ENCODE data around the gene NCDN. TPM values are rescaled to one million over a fixed set of nuclear protein-coding genes. Genes with fewer than 3 reads are reported as not detected.

NCDN gene, protein sequence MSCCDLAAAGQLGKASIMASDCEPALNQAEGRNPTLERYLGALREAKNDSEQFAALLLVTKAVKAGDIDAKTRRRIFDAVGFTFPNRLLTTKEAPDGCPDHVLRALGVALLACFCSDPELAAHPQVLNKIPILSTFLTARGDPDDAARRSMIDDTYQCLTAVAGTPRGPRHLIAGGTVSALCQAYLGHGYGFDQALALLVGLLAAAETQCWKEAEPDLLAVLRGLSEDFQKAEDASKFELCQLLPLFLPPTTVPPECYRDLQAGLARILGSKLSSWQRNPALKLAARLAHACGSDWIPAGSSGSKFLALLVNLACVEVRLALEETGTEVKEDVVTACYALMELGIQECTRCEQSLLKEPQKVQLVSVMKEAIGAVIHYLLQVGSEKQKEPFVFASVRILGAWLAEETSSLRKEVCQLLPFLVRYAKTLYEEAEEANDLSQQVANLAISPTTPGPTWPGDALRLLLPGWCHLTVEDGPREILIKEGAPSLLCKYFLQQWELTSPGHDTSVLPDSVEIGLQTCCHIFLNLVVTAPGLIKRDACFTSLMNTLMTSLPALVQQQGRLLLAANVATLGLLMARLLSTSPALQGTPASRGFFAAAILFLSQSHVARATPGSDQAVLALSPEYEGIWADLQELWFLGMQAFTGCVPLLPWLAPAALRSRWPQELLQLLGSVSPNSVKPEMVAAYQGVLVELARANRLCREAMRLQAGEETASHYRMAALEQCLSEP
- 10 to 100 TPM; 37.4 to 57.6 (median 50.3) TPM for total RNA-seq

GRCh38 chr1:35557611-35558373 is at the start of gene NCDN:
NCDN (plus strand) TSS chr1:35557799; CDS start chr1:35558191, 392 bp downstream.
- peak within 1 kb of the TSS; percentile 68 to 93 (median 86) for H3K4me3 ChIP-seq
- in situ Hi-C loops (cut with MboI; ENCODE audit: low pct_unique_long_range_greater_than_20kb in 2 of 9, low sequenced_read_pairs in 9 of 9, unreplicated experiment in 9 of 9) = loop anchor here in 2 of 9 experiments (25.0 kb wide), 1 partner anchor 155 kb away; the partner anchor contains the start of gene C1orf216 (in 2 of the 2)
- H3K27ac ChIP-seq = peak within 1 kb of the TSS; percentile 98 to 99
- H3K4me1 ChIP-seq (replicated peaks in 1 of 2) = peaks cover 27 to 30% of the 10 kb centered on the region in 2 donors
- WGBS, 10 experiments = 0 to 2% (median 1%) methylated on average over 5 to 41 of the region's 58 CpGs; no CpG with 5 or more reads in 4 of the 10 experiments
- ATAC-seq (replicated peaks in 6 of 8) = peak; percentile 82 to 91 (median 85)

- in situ Hi-C loops (cut with MboI; ENCODE audit: low pct_unique_long_range_greater_than_20kb in 2 of 9, low sequenced_read_pairs in 9 of 9, unreplicated experiment in 9 of 9) = no loop called here
- ATAC-seq (replicated peaks in 6 of 8) = no peak
- Histone ChIP-seq H3K27ac (no peak overlapping the region), H3K4me3 (no peak overlapping the region), H3K4me1 (replicated peaks in 1 of 2) (no peaks in the 10 kb centered on the region)
These were observed 49.7 kb upstream of the NCDN start for GRCh38 chr1:35507947-35508346.

DNA sequence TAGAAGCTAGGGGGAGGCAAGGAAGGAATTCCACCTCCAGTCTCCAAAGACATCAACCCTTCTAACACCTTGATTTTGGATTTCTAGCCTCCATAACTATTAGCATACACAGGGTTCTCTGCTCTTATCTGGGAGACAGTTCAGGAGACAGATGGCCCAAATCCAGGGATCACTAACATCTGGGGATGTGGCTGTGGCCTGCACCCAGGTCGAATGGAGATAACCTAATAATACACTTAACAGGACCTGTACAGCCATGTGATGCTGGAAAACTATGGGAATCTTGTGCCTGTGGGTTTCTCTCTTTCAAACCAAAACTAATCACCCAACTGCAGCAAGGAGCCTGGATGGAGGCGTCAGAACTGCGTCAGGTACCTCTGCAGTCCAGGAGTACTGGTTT is 48.0 kb upstream of the NCDN start:
- WGBS, 10 experiments = 33 to 100% (median 88%) methylated on average over 1 to 3 of the region's 3 CpGs; no CpG with 5 or more reads in 3 of the 10 experiments
- Histone ChIP-seq H3K27ac (no peak overlapping the region), H3K4me3 (no peak overlapping the region), H3K4me1 (replicated peaks in 1 of 2) (no peaks in the 10 kb centered on the region)
- in situ Hi-C loops (cut with MboI; ENCODE audit: low pct_unique_long_range_greater_than_20kb in 2 of 9, low sequenced_read_pairs in 9 of 9, unreplicated experiment in 9 of 9) = no loop called here
- no peak for ATAC-seq (replicated peaks in 6 of 8)

- WGBS, 10 experiments = 78 to 100% (median 96%) methylated on average over 1 to 2 of the region's 2 CpGs
- H3K4me1 ChIP-seq (replicated peaks in 1 of 2) = no peaks in the 10 kb centered on the region
- no peak overlapping the region for H3K27ac ChIP-seq
- ATAC-seq (replicated peaks in 6 of 8) = no peak
- no peak overlapping the region for H3K4me3 ChIP-seq
- in situ Hi-C loops (cut with MboI; ENCODE audit: low pct_unique_long_range_greater_than_20kb in 2 of 9, low sequenced_read_pairs in 9 of 9, unreplicated experiment in 9 of 9) = no loop called here
These were observed 46.3 kb upstream of the NCDN start for GRCh38 chr1:35511305-35511704.

DNA sequence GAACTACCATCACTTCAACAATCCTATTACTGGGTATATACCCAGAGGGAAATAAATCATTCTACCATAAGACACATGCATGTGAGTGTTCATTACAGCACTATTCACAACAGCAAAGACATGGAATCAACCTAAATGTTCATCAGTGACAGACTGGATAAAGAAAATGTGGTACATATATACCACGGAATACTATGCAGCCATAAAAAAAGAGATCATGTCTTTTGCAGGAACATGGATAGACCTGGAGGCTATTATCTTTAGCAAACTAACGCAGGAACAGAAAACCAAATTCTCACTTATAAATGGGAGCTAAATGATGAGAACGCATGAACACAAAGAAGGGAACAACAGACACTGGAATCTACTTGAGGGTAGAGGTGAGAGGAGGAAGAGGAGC is 39.4 kb upstream of the NCDN start:
- no peaks in the 10 kb centered on the region for H3K4me1 ChIP-seq (replicated peaks in 1 of 2)
- no peak overlapping the region for H3K27ac ChIP-seq
- 90 to 100% (median 100%) methylated on average over 1 to 3 of the region's 3 CpGs for WGBS, 10 experiments
- in situ Hi-C loops (cut with MboI; ENCODE audit: low pct_unique_long_range_greater_than_20kb in 2 of 9, low sequenced_read_pairs in 9 of 9, unreplicated experiment in 9 of 9) = no loop called here
- no peak overlapping the region for H3K4me3 ChIP-seq
- ATAC-seq (replicated peaks in 6 of 8) = no peak

GRCh38 chr1:35519432-35519831 is 38.2 kb upstream of the NCDN start:
- WGBS, 10 experiments = 58 to 100% (median 91%) methylated on average over 1 to 2 of the region's 2 CpGs
- no peak overlapping the region for H3K4me3 ChIP-seq
- ATAC-seq (replicated peaks in 6 of 8) = no peak
- in situ Hi-C loops (cut with MboI; ENCODE audit: low pct_unique_long_range_greater_than_20kb in 2 of 9, low sequenced_read_pairs in 9 of 9, unreplicated experiment in 9 of 9) = no loop called here
- H3K4me1 ChIP-seq (replicated peaks in 1 of 2) = no peaks in the 10 kb centered on the region
- no peak overlapping the region for H3K27ac ChIP-seq

GRCh38 chr1:35524106-35524505 is 33.5 kb upstream of the NCDN start:
- H3K27ac ChIP-seq = no peak overlapping the region
- in situ Hi-C loops (cut with MboI; ENCODE audit: low pct_unique_long_range_greater_than_20kb in 2 of 9, low sequenced_read_pairs in 9 of 9, unreplicated experiment in 9 of 9) = no loop called here
- no peak overlapping the region for H3K4me3 ChIP-seq
- ATAC-seq (replicated peaks in 6 of 8) = peak in 1 of 8 experiments; percentile 16
- WGBS, 10 experiments = 80 to 100% (median 95%) methylated on average over 1 to 2 of the region's 2 CpGs
- no peaks in the 10 kb centered on the region for H3K4me1 ChIP-seq (replicated peaks in 1 of 2)

DNA sequence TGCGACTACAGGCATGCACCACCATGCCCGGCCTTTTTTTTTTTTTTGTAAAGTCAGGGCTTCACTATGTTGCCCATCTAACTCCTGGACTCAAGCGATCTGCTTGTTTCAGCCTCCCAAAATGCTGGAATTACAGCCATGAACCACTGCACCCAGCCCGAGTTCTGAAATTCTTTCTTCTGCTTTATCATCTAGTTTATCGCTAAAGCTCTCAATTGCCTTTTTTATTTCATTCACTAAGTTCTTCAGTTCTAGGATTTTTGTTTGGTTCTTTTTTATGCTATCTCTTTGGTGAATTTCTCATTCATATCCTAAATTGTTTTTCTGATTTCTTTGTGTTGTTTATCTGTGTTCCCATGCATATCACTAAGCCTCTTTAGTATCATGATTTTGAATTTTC is 27.4 kb upstream of the NCDN start:
- no peak for ATAC-seq (replicated peaks in 6 of 8)
- Histone ChIP-seq H3K4me3 (no peak overlapping the region), H3K27ac (no peak overlapping the region), H3K4me1 (replicated peaks in 1 of 2) (no peaks in the 10 kb centered on the region)
- WGBS, 10 experiments = 58 to 92% (median 78%) methylated on average over 2 to 5 of the region's 5 CpGs
- in situ Hi-C loops (cut with MboI; ENCODE audit: low pct_unique_long_range_greater_than_20kb in 2 of 9, low sequenced_read_pairs in 9 of 9, unreplicated experiment in 9 of 9) = no loop called here

DNA sequence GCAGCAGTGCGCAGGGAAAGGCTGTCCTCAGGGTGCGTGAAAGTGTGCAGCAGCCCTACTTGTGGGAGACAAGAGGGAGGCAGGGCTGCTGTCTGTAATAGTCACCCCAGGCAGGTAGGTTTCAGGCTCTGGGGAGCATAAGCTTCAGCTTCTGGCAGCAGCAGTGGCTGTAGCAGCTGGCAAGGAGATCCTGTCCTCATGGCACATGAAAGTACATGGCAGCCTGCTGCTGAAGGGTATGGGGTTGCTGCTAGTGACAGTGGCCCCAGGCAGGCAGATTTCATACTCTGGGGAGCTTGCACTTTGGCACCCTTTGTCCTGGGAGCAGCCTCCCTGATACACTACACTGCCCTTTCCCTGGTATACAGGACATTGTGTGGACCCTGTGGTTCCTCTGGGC is 26.7 kb upstream of the NCDN start:
- WGBS, 10 experiments = 94 to 100% (median 100%) methylated on average over 1 to 2 of the region's 2 CpGs; no CpG with 5 or more reads in 3 of the 10 experiments
- no peaks in the 10 kb centered on the region for H3K4me1 ChIP-seq (replicated peaks in 1 of 2)
- ATAC-seq (replicated peaks in 6 of 8) = no peak
- no peak overlapping the region for H3K27ac ChIP-seq
- H3K4me3 ChIP-seq = no peak overlapping the region
- in situ Hi-C loops (cut with MboI; ENCODE audit: low pct_unique_long_range_greater_than_20kb in 2 of 9, low sequenced_read_pairs in 9 of 9, unreplicated experiment in 9 of 9) = no loop called here

DNA sequence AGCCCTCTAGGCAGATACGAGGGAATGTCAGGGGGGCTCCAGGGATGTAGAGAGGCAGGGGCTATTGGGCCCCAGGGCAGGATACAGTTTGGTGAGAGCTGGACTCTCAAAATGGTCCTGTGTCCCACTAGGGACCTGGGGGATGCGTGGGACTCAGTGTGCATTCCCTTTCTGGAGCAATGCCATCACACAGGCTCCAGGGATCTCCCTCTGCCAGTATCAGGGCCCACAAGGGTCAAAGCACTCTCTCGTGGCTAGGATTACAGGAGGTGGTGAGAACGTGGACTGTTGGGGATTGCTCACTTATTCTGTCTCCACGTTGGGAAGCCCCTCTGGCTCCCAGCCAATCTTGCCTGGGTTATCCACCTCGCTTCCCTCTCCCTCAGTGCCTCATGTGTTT is 26.2 kb upstream of the NCDN start:
- Histone ChIP-seq H3K4me3 (no peak overlapping the region), H3K4me1 (replicated peaks in 1 of 2) (no peaks in the 10 kb centered on the region), H3K27ac (no peak overlapping the region)
- ATAC-seq (replicated peaks in 6 of 8) = no peak
- in situ Hi-C loops (cut with MboI; ENCODE audit: low pct_unique_long_range_greater_than_20kb in 2 of 9, low sequenced_read_pairs in 9 of 9, unreplicated experiment in 9 of 9) = no loop called here
- 60 to 100% (median 90%) methylated on average over 1 to 6 of the region's 6 CpGs; no CpG with 5 or more reads in 4 of the 10 experiments for WGBS, 10 experiments

GRCh38 chr1:35532497-35533223 is 24.9 kb upstream of the NCDN start:
- 83 to 100% (median 100%) methylated on average over 1 of the region's 1 CpG; no CpG with 5 or more reads in 3 of the 10 experiments for WGBS, 10 experiments
- H3K4me3 ChIP-seq = no peak overlapping the region
- no peak for ATAC-seq (replicated peaks in 6 of 8)
- H3K27ac ChIP-seq = no peak overlapping the region
- in situ Hi-C loops (cut with MboI; ENCODE audit: low pct_unique_long_range_greater_than_20kb in 2 of 9, low sequenced_read_pairs in 9 of 9, unreplicated experiment in 9 of 9) = no loop called here
- H3K4me1 ChIP-seq (replicated peaks in 1 of 2) = peaks cover 0 to 9% of the 10 kb centered on the region in 2 donors

DNA sequence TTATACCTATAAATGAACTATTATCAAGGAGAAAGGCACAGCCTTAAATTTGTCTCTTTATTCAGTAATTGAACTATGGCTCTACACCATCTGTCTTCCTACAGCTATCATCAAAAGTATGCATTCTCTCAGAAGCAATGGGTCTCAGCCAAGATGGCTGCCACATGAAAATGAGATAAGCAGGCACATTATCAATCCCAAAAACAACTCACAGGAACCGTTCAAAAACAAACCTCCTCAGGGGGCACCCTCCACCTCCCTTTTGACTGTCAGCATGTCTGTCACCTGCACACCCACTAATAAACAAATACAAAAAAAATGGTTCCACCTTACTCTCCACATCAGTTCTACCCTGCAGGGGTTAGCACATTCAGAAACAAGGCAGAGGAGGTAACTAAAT is 24.0 kb upstream of the NCDN start:
- in situ Hi-C loops (cut with MboI; ENCODE audit: low pct_unique_long_range_greater_than_20kb in 2 of 9, low sequenced_read_pairs in 9 of 9, unreplicated experiment in 9 of 9) = no loop called here
- no peak for ATAC-seq (replicated peaks in 6 of 8)
- Histone ChIP-seq H3K4me1 (replicated peaks in 1 of 2) (peaks cover 0 to 9% of the 10 kb centered on the region in 2 donors), H3K4me3 (no peak overlapping the region), H3K27ac (no peak overlapping the region)
- WGBS, 10 experiments = 0 to 75% (median 45%) methylated on average over 1 of the region's 1 CpG; no CpG with 5 or more reads in 5 of the 10 experiments

All from motor neuron (in vitro differentiated cells).